ENCODE data around the gene TARS2. TPM values are rescaled to one million over a fixed set of nuclear protein-coding genes. Genes with fewer than 3 reads are reported as not detected.
A peak's percentile ranks its signal among the peaks of the same experiment; 100 is the strongest.

Gene TARS2
- total and polyA plus RNA-seq, 2 experiments from 2014 or later, result 10.1 to 19.2 TPM

- TF ChIP-seq, protein P1, sequence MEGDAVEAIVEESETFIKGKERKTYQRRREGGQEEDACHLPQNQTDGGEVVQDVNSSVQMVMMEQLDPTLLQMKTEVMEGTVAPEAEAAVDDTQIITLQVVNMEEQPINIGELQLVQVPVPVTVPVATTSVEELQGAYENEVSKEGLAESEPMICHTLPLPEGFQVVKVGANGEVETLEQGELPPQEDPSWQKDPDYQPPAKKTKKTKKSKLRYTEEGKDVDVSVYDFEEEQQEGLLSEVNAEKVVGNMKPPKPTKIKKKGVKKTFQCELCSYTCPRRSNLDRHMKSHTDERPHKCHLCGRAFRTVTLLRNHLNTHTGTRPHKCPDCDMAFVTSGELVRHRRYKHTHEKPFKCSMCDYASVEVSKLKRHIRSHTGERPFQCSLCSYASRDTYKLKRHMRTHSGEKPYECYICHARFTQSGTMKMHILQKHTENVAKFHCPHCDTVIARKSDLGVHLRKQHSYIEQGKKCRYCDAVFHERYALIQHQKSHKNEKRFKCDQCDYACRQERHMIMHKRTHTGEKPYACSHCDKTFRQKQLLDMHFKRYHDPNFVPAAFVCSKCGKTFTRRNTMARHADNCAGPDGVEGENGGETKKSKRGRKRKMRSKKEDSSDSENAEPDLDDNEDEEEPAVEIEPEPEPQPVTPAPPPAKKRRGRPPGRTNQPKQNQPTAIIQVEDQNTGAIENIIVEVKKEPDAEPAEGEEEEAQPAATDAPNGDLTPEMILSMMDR (IDR thresholded peaks at IDR 0.05; ENCODE audit: poor library complexity), result no peak
- TF ChIP-seq EZH2phosphoT487 (IDR thresholded peaks at IDR 0.05; ENCODE audit: low read depth, severe bottlenecking, unreplicated experiment) (no peak), EZH2 (IDR thresholded peaks at IDR 0.05; ENCODE audit: borderline replicate concordance) (no peak)
- H4K20me1 ChIP-seq (ENCODE audit: insufficient read depth, poor library complexity, severe bottlenecking), result no peaks in the 10 kb centered on the region
- H2AFZ ChIP-seq, result peak within 1 kb of the TSS; percentile 85
- WGBS (ENCODE audit: low lambda C conversion rate, missing lambda C conversion rate), result under 1% methylated on average over 48 of the region's 54 CpGs
- H3K36me3 ChIP-seq (replicated peaks; ENCODE audit: insufficient read depth, low read depth), result no peaks in the 10 kb centered on the region
- H3K27me3 ChIP-seq, result no peaks in the 10 kb centered on the region
- no peaks in the 10 kb centered on the region for H3K79me2 ChIP-seq
- H3K9me2 ChIP-seq (replicated peaks; ENCODE audit: insufficient read depth), result no peaks in the 10 kb centered on the region
- peak within 1 kb of the TSS; percentile 92 for H3K4me2 ChIP-seq
- H3K4me3 ChIP-seq, result peak within 1 kb of the TSS; percentile 52
- no peaks in the 10 kb centered on the region for H3K9me3 ChIP-seq (ENCODE audit: low read depth)
- H3K27ac ChIP-seq, result peak within 1 kb of the TSS; percentile 47
- H3K4me1 ChIP-seq (ENCODE audit: insufficient read depth), result peaks cover 11% of the 10 kb centered on the region
- peak; percentile 99 for DNase-seq (ENCODE audit: low spot score)
Measured at GRCh38 chr1:150515328-150516049, 28.3 kb downstream of the TARS2 start, which contains the start of gene FALEC. Gene FALEC, plus strand, starts transcription at chr1:150515752.

GRCh38 chr1:150516050-150516591 is 28.9 kb downstream of the TARS2 start:
- Histone ChIP-seq H3K9me3 (ENCODE audit: low read depth) (no peaks in the 10 kb centered on the region), H3K36me3 (replicated peaks; ENCODE audit: insufficient read depth, low read depth) (no peaks in the 10 kb centered on the region), H3K9me2 (replicated peaks; ENCODE audit: insufficient read depth) (no peaks in the 10 kb centered on the region), H3K4me1 (ENCODE audit: insufficient read depth) (peaks cover 11% of the 10 kb centered on the region), H3K4me2 (peak overlapping the region; percentile 92), H3K27me3 (no peaks in the 10 kb centered on the region), H3K4me3 (peak overlapping the region; percentile 52), H4K20me1 (ENCODE audit: insufficient read depth, poor library complexity, severe bottlenecking) (no peaks in the 10 kb centered on the region), H3K27ac (no peak overlapping the region), H3K79me2 (no peaks in the 10 kb centered on the region), H2AFZ (peak overlapping the region; percentile 85)
- TF ChIP-seq EZH2phosphoT487 (IDR thresholded peaks at IDR 0.05; ENCODE audit: low read depth, severe bottlenecking, unreplicated experiment) (no peak), EZH2 (IDR thresholded peaks at IDR 0.05; ENCODE audit: borderline replicate concordance) (no peak)
- TF ChIP-seq, protein P1 (IDR thresholded peaks at IDR 0.05; ENCODE audit: poor library complexity), result no peak
- 7% methylated on average over 18 of the region's 19 CpGs for WGBS (ENCODE audit: low lambda C conversion rate, missing lambda C conversion rate)
- DNase-seq (ENCODE audit: low spot score), result no peak

- no peaks in the 10 kb centered on the region for H4K20me1 ChIP-seq (ENCODE audit: insufficient read depth, poor library complexity, severe bottlenecking)
- H3K4me1 ChIP-seq (ENCODE audit: insufficient read depth), result peaks cover 11% of the 10 kb centered on the region
- no peaks in the 10 kb centered on the region for H3K9me3 ChIP-seq (ENCODE audit: low read depth)
- no peak overlapping the region for H3K27ac ChIP-seq
- no peak overlapping the region for H3K4me3 ChIP-seq
- TF ChIP-seq EZH2phosphoT487 (IDR thresholded peaks at IDR 0.05; ENCODE audit: low read depth, severe bottlenecking, unreplicated experiment) (no peak), EZH2 (IDR thresholded peaks at IDR 0.05; ENCODE audit: borderline replicate concordance) (no peak)
- TF ChIP-seq, protein P1 (IDR thresholded peaks at IDR 0.05; ENCODE audit: poor library complexity), result peak; percentile 30
- no peak for DNase-seq (ENCODE audit: low spot score)
- WGBS (ENCODE audit: low lambda C conversion rate, missing lambda C conversion rate), result 43% methylated on average over 4 of the region's 4 CpGs
- no peaks in the 10 kb centered on the region for H3K79me2 ChIP-seq
- H2AFZ ChIP-seq, result peak overlapping the region; percentile 85
- no peaks in the 10 kb centered on the region for H3K36me3 ChIP-seq (replicated peaks; ENCODE audit: insufficient read depth, low read depth)
- H3K27me3 ChIP-seq, result no peaks in the 10 kb centered on the region
- no peaks in the 10 kb centered on the region for H3K9me2 ChIP-seq (replicated peaks; ENCODE audit: insufficient read depth)
- peak overlapping the region; percentile 92 for H3K4me2 ChIP-seq
Measured at GRCh38 chr1:150516616-150517015, 29.4 kb downstream of the TARS2 start.
